Fibroblast of the aortic adventitia (primary cell): ENCODE measurements around the gene ABHD12. TPM values are rescaled to one million over a fixed set of nuclear protein-coding genes. Genes with fewer than 3 reads are reported as not detected.

Experiments used
- DNase-seq: peaks from one replicate; pipeline ENCODE4 v3.0.0-alpha.2; 2010; ENCODE audit warnings: low read depth
- H3K4me3 ChIP-seq: 2 replicates; pipeline ENCODE4 v1.5.1; 2011; ENCODE audit warnings: low read depth, mild to moderate bottlenecking, control low read depth, low read length, moderate library complexity
- total RNA-seq: library from RNA; depleted of rRNA; stranded (reverse); fragments of >200 nt; gene quantifications from 2 replicates; pipeline ENCODE4 v1.2.3, GENCODE V29; 2012; ENCODE audit warnings: low replicate concordance
- TF ChIP-seq, protein P1 (sequence below): IDR thresholded peaks from 2 replicates; pipeline ENCODE4 v1.5.1; 2011; ENCODE audit warnings: mild to moderate bottlenecking, low read length, control low read depth, inconsistent platforms; ENCODE audit not compliant: insufficient read depth

ABHD12 gene
- total RNA-seq, 1 donor, result 25.9 TPM

DNA sequence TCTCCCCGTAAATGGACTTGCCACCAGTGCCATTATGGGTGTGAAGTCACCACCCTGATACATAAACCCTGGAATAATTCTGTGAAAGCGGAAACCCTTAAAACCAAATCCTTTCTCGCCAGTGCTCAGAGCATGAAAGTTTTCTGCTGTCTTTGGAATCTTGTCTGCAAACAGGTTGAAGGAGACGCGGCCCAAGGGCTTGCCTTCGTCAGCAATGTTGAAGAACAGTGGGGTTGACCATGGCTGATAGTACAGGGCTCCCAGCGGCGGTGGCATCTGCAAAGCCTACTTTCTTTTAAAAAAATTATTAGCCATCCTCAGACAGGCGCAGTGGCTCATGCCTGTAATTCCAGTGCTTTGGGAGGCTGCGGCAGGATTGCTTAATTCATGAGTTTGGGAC is 22.1 kb downstream of the ABHD12 start:
- H3K4me3 ChIP-seq, result no peak overlapping the region
- TF ChIP-seq, protein P1, sequence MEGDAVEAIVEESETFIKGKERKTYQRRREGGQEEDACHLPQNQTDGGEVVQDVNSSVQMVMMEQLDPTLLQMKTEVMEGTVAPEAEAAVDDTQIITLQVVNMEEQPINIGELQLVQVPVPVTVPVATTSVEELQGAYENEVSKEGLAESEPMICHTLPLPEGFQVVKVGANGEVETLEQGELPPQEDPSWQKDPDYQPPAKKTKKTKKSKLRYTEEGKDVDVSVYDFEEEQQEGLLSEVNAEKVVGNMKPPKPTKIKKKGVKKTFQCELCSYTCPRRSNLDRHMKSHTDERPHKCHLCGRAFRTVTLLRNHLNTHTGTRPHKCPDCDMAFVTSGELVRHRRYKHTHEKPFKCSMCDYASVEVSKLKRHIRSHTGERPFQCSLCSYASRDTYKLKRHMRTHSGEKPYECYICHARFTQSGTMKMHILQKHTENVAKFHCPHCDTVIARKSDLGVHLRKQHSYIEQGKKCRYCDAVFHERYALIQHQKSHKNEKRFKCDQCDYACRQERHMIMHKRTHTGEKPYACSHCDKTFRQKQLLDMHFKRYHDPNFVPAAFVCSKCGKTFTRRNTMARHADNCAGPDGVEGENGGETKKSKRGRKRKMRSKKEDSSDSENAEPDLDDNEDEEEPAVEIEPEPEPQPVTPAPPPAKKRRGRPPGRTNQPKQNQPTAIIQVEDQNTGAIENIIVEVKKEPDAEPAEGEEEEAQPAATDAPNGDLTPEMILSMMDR, result no peak
- DNase-seq, result no peak

DNA sequence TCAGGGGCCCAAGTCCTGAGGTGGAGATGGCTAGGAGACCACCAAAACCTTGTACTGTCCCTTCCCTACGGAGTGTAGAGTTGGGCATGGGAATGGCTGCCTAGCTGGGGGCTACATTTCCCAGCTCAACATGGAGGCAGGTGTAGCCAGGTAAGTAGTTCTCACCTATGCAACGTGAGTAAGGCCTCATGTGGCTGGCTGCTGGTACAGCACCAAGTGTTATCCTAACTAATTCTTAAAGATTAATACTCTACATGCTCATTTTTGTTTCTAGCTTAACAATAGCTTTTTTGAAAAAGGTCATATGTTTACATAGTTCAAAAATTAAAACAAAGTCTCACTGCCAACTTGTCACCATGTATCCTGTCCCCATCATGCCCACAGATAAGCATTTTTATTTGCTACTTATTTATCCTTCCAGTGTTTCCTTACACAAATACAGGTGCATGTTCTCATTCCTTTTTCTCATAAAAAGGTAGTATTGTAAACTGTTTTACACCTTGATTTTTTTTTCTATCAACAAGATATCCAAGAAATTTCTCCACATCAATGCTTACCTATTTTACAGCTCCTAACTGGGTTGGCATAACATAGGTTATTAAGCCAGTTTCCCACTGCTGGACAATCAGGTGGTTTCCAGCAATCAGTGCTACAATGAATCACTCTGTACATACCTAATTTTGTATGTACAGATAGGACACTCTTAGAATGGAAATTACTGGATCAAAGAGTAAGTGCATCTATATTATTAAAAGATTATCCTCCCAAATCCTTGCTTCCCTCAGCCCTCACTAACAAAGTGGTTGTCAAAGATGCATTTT is 25.5 kb downstream of the ABHD12 start:
- H3K4me3 ChIP-seq, result no peak overlapping the region
- DNase-seq, result no peak
- TF ChIP-seq, protein P1, result no peak

DNA sequence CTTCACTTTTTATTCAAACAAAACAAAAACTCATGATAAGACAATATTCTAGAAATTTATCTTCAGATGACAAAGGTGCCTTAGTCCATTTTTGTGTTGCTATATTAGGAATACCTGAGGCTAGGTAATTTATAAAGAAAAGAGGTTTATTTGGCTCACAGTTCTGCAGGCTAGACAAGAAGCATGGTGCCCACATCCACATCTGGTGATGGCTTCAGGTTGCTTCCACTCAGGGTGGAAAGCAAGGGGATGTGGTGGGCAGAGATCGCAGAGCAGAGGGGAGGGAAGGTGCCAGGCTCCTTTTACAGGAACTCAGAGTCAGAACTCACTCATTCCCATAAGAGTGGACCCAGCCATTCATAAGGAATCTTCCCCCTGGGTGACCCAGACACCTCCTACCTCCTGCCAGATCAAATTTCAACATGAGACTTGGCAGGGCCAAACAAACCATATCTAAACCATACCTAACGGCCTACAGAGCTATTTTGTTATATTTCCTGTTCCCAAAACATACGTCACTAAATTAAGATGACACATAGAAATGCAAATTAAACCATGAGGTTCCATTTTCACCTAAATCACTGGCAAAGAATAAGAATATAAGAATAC is 26.4 kb downstream of the ABHD12 start:
- H3K4me3 ChIP-seq, result no peak overlapping the region
- DNase-seq, result peak; percentile 11
- TF ChIP-seq, protein P1, result no peak

DNA sequence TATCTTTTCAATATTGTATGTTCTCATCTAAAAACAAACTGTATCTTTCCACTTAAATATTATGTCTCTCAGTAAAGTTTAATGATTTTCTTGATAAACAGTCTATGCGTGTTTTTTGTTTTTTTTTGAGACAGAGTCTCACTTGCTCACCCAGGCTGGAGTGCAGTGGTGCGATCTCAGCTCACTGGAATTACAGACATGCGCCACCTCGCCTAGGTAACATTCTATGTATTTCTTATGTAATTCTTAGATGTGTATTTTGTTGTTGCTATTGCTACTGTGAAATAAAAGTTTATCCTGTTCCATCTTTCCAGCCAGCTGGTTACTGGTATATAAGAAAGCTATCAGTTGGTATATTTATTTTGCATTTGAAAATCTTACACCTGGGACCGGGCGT is 29.4 kb downstream of the ABHD12 start:
- H3K4me3 ChIP-seq, result no peak overlapping the region
- peak; percentile 7 for DNase-seq
- TF ChIP-seq, protein P1, result no peak

DNA sequence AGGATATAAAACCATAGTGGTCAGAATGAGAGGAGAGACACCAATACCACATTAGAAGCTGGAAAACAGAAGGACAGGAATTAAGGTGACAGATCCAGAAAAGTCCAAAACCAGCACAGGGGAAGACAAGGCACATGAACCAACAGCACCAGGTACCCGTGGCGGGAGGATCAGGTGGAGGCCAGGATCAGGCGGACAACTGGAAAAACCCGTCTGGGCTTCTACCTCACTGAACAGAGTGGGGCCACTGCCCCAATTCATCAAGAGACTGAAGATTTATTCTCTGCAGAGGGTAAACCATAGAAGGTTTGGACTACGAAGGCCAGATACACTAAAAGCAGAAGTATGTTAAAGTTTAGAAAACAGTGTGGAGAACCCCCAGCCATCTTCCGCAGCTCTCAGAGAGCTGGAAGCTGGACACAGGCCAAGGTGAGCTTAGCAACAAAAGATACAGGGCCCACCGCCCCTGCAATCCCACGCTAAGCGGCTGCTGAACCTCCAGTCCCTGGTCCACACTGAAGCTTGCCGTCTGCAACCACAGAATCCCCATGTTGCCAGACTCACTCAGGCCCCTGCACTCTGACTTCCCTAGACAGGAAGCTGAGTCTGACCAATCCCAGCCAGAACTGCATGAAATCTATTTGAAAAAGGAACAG is 29.9 kb downstream of the ABHD12 start:
- peak; percentile 17 for DNase-seq
- H3K4me3 ChIP-seq, result no peak overlapping the region
- TF ChIP-seq, protein P1, result no peak

DNA sequence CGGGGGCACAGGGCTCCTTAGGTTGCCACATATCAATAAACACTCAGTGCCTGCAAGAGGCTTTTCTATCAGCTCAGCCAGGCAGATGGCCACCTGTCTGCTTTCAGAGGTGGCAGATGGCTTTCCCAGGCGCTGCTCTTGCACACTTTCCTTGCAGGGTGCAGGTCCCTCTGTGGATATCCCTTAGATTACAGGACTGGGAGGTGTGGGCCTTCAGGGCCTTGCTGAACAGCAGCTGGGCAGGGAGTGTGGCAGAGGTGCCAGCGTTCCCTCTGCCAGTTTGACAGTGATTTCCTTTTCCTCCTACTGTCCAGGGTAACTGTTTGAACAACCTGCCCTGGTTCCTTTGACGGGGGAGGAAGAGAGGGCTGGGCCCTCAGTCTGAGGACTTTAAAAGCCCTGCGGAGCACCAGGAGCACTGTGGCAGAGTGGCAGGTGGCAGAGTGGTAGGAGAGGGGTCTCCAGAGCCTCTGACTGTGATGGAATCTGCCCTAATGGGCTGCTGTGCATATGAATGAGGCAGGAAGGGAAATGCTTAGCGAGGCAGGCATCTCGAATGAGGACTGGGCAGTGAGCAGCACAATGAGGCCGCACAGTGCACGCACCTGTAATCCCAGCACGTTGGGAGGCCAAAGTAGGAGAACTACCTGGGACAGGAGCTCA is 34.2 kb downstream of the ABHD12 start:
- TF ChIP-seq, protein P1, result no peak
- no peak overlapping the region for H3K4me3 ChIP-seq
- no peak for DNase-seq
